ENCODE results near the gene IGFL3.
"Not testable (repeated sequence)": the region's sequence is repeated elsewhere in the genome, so short reads cannot be mapped to it uniquely, and the experiment has no call there.

IGFL3 gene

GRCh38 chr19:46124638-46125115, at the start of gene IGFL3:
TSS of gene IGFL3 (minus strand) at chr19:46124688. CDS start at chr19:46124649, 39 bp downstream.
- DNase-seq (ENCODE audit: low read depth in 2 of 2) = no peak

GRCh38 chr19:46173886-46174480, 49.5 kb upstream of the IGFL3 start:
- no peak for DNase-seq (ENCODE audit: low read depth in 2 of 2)

- DNase-seq (ENCODE audit: low read depth in 2 of 2) = no peak
Observed at GRCh38 chr19:46162731-46163130, 38.2 kb upstream of the IGFL3 start.

GRCh38 chr19:46161642-46162257, 37.3 kb upstream of the IGFL3 start:
- not testable (repeated sequence) for DNase-seq (ENCODE audit: low read depth in 2 of 2)

GRCh38 chr19:46160233-46160775, 35.8 kb upstream of the IGFL3 start:
- no peak for DNase-seq (ENCODE audit: low read depth in 2 of 2)

GRCh38 chr19:46159418-46160232, 35.1 kb upstream of the IGFL3 start:
- DNase-seq (ENCODE audit: low read depth in 2 of 2) = no peak

- no peak for DNase-seq (ENCODE audit: low read depth in 2 of 2)
Observed at GRCh38 chr19:46155237-46155636, 30.7 kb upstream of the IGFL3 start.

- DNase-seq (ENCODE audit: low read depth in 2 of 2) = no peak
Observed at GRCh38 chr19:46150606-46151005, 26.1 kb upstream of the IGFL3 start.

GRCh38 chr19:46147791-46148288, 23.4 kb upstream of the IGFL3 start, which contains the start of gene IGFL2:
TSS of gene IGFL2 (plus strand) at chr19:46148238. CDS start at chr19:46148279, 41 bp downstream.
- no peak for DNase-seq (ENCODE audit: low read depth in 2 of 2)

- DNase-seq (ENCODE audit: low read depth in 2 of 2) = no peak
Observed at GRCh38 chr19:46147166-46147740, 22.8 kb upstream of the IGFL3 start.

GRCh38 chr19:46144756-46145155, 20.3 kb upstream of the IGFL3 start:
- DNase-seq (ENCODE audit: low read depth in 2 of 2) = no peak

- no peak for DNase-seq (ENCODE audit: low read depth in 2 of 2)
Observed at GRCh38 chr19:46142294-46142693, 17.8 kb upstream of the IGFL3 start.

GRCh38 chr19:46141421-46141820, 16.9 kb upstream of the IGFL3 start:
- no peak for DNase-seq (ENCODE audit: low read depth in 2 of 2)

GRCh38 chr19:46137915-46138473, 13.5 kb upstream of the IGFL3 start:
- no peak for DNase-seq (ENCODE audit: low read depth in 2 of 2)

- DNase-seq (ENCODE audit: low read depth in 2 of 2) = no peak
Observed at GRCh38 chr19:46134527-46134926, 10.0 kb upstream of the IGFL3 start.

- DNase-seq (ENCODE audit: low read depth in 2 of 2) = no peak
Observed at GRCh38 chr19:46133777-46134241, 9.3 kb upstream of the IGFL3 start.

GRCh38 chr19:46133101-46133627, 8.7 kb upstream of the IGFL3 start:
- no peak for DNase-seq (ENCODE audit: low read depth in 2 of 2)

GRCh38 chr19:46132508-46133100, 8.1 kb upstream of the IGFL3 start:
- no peak for DNase-seq (ENCODE audit: low read depth in 2 of 2)

- DNase-seq (ENCODE audit: low read depth in 2 of 2) = no peak
Observed at GRCh38 chr19:46131485-46132143, 7.1 kb upstream of the IGFL3 start.

GRCh38 chr19:46126086-46126580, 1.6 kb upstream of the IGFL3 start:
- no peak for DNase-seq (ENCODE audit: low read depth in 2 of 2)

All from stimulated activated CD4-positive, alpha-beta T cell treated with anti-CD3 and anti-CD28 coated beads, Interleukin-1b, Interleukin-23, amount 100 ng/mL, for 1 hour (primary cell).